Measurements from ENCODE around the gene HSBP1L1.

GRCh38 chr18:79917853-79918614 is 46.4 kb upstream of the HSBP1L1 start:
- TF ChIP-seq CTCF (IDR thresholded peaks at IDR 0.05), result no peak
- TF ChIP-seq POLR2AphosphoS5 (IDR thresholded peaks at IDR 0.05), result no peak
- TF ChIP-seq POLR2A (IDR thresholded peaks at IDR 0.05), result no peak

Data from upper lobe of left lung (tissue), 4 donors.